ENCODE results near the gene PDIA2.

DNA sequence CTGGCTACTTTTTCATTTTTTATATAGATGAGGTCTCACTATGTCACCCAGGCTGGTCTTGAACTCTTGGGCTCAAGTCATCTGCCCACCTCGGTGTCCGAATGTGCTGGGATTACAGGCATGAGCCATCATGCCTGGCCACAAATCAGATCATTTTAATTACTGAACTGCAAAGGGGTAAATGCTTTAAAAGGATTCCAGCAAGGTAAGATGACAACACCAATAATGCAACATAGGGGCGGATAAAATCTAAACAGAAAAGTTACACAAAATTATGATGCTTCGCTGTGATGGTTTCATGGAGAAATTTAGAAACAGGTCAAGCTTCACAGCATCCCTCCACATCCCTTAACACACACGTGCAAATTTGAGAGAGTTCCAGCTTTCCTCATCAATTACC, 37.2 kb downstream of the PDIA2 start:
- TF ChIP-seq, protein P1, sequence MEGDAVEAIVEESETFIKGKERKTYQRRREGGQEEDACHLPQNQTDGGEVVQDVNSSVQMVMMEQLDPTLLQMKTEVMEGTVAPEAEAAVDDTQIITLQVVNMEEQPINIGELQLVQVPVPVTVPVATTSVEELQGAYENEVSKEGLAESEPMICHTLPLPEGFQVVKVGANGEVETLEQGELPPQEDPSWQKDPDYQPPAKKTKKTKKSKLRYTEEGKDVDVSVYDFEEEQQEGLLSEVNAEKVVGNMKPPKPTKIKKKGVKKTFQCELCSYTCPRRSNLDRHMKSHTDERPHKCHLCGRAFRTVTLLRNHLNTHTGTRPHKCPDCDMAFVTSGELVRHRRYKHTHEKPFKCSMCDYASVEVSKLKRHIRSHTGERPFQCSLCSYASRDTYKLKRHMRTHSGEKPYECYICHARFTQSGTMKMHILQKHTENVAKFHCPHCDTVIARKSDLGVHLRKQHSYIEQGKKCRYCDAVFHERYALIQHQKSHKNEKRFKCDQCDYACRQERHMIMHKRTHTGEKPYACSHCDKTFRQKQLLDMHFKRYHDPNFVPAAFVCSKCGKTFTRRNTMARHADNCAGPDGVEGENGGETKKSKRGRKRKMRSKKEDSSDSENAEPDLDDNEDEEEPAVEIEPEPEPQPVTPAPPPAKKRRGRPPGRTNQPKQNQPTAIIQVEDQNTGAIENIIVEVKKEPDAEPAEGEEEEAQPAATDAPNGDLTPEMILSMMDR (IDR thresholded peaks at IDR 0.05), result no peak
- no peak for TF ChIP-seq POLR2A (IDR thresholded peaks at IDR 0.05)
- no peak for TF ChIP-seq POLR2AphosphoS5 (IDR thresholded peaks at IDR 0.05)
